OCI-LY7 (cell line): ENCODE measurements around the gene RSKR. TPM values are rescaled to one million over a fixed set of nuclear protein-coding genes. Genes with fewer than 3 reads are reported as not detected.
A peak's percentile ranks its signal among the peaks of the same experiment; 100 is the strongest.

Experiments
- BruUV-seq: library from RNA; stranded (reverse); fragments of 400-500 nt; replicated peaks from 2 replicates; lab custom pipeline; 2021; lab: Mats Ljungman, UMichigan
- CTCF ChIA-PET: fragments of 300-600 bp; sonication (Branson Sonifier 250); formaldehyde crosslinking; loops from one replicate; lab custom pipeline; 2022; ENCODE audit warnings: antibody characterized with exemption; ENCODE audit not compliant: unreplicated experiment; lab: Charles Lee
- POLR2A ChIA-PET: fragments of 300-600 bp; sonication (Branson Sonifier 250); formaldehyde crosslinking; loops from one replicate; lab custom pipeline; 2022; ENCODE audit warnings: antibody characterized with exemption; lab: Charles Lee
- DNase-seq: peaks from one replicate; pipeline ENCODE4 v3.0.0-alpha.2; 2015; ENCODE audit warnings: low spot score
- H2AFZ ChIP-seq: fragments of 200-600 bp; sonication (generic), shearing (Covaris generic); 2 replicates; pipeline ENCODE4 v1.6.1; 2014; ENCODE audit warnings: mild to moderate bottlenecking, antibody characterized with exemption, low read length, moderate library complexity
- H3K27ac ChIP-seq: fragments of 200-600 bp; sonication (generic); 2 replicates; pipeline ENCODE4 v1.5.1; 2014; ENCODE audit warnings: mixed run types, low read depth, mild to moderate bottlenecking, moderate library complexity, low read length, inconsistent platforms; ENCODE audit not compliant: poor library complexity, severe bottlenecking
- H3K36me3 ChIP-seq: fragments of 200-600 bp; sonication (generic); 2 replicates; pipeline ENCODE4 v1.6.1; 2014; ENCODE audit warnings: mild to moderate bottlenecking, antibody characterized with exemption, low read length, moderate library complexity, mixed read lengths; ENCODE audit not compliant: insufficient read depth
- H3K4me1 ChIP-seq: fragments of 200-600 bp; sonication (generic); 2 replicates; pipeline ENCODE4 v1.5.1; 2014; ENCODE audit warnings: mild to moderate bottlenecking, low read length; ENCODE audit not compliant: insufficient read depth, poor library complexity, severe bottlenecking
- H3K4me2 ChIP-seq: fragments of 200-600 bp; sonication (generic); 2 replicates; pipeline ENCODE4 v1.6.1; 2014; ENCODE audit warnings: mild to moderate bottlenecking, low read length
- H3K4me3 ChIP-seq: fragments of 200-600 bp; sonication (generic); 2 replicates; pipeline ENCODE4 v1.5.1; 2014; ENCODE audit warnings: mild to moderate bottlenecking, low read depth, low read length; ENCODE audit not compliant: poor library complexity, severe bottlenecking
- H3K79me2 ChIP-seq: fragments of 200-600 bp; sonication (generic); 2 replicates; pipeline ENCODE4 v1.6.1; 2016; ENCODE audit warnings: low read depth, mild to moderate bottlenecking, low read length, moderate library complexity, mixed read lengths; ENCODE audit not compliant: insufficient read depth
- H3K9me2 ChIP-seq: fragments of 200-600 bp; sonication (generic); 2 replicates; pipeline ENCODE4 v1.6.1; 2016; ENCODE audit warnings: mild to moderate bottlenecking, low read length, mixed read lengths; ENCODE audit not compliant: insufficient read depth
- H3K9me3 ChIP-seq: fragments of 200-600 bp; sonication (generic); 2 replicates; pipeline ENCODE4 v1.6.1; 2014; ENCODE audit warnings: mild to moderate bottlenecking, mixed run types, low read length, mixed read lengths
- H4K20me1 ChIP-seq: fragments of 200-600 bp; sonication (generic); 2 replicates; pipeline ENCODE4 v1.6.1; 2014; ENCODE audit warnings: mild to moderate bottlenecking, antibody characterized with exemption, low read length, moderate library complexity, mixed read lengths; ENCODE audit not compliant: insufficient read depth
- CTCF ChIP-seq: fragments of 200-600 bp; sonication (generic); conservative IDR thresholded peaks from 2 replicates; pipeline ENCODE4 v1.5.1; 2014; ENCODE audit warnings: mild to moderate bottlenecking, antibody characterized with exemption, low read length, moderate library complexity, mixed read lengths
- EZH2phosphoT487 ChIP-seq: fragments of 200-600 bp; sonication (generic); IDR thresholded peaks from 2 replicates; pipeline ENCODE4 v1.6.1; 2018; ENCODE audit warnings: low read depth, borderline replicate concordance, mild to moderate bottlenecking, mixed run types, antibody characterized with exemption, low read length, moderate library complexity, mixed read lengths
- intact Hi-C: fragments of 100-400 bp; cut with micrococcal nuclease; formaldehyde crosslinking; loops from one replicate; pipeline ENCODE4 v1.10.0; 2022; ENCODE audit not compliant: unreplicated experiment
- total RNA-seq, 2 experiments: library from RNA; depleted of rRNA in 1 of 2; stranded (reverse); fragments of >200 nt in 1 of 2; shearing (Covaris generic) in 1 of 2; gene quantifications; 2 replicates each; pipeline ENCODE4 v1.2.3, GENCODE V29; 2014 to 2022

Gene RSKR
- total RNA-seq, 2 experiments from 2014 or later = 30.4 to 59.6 TPM

DNA sequence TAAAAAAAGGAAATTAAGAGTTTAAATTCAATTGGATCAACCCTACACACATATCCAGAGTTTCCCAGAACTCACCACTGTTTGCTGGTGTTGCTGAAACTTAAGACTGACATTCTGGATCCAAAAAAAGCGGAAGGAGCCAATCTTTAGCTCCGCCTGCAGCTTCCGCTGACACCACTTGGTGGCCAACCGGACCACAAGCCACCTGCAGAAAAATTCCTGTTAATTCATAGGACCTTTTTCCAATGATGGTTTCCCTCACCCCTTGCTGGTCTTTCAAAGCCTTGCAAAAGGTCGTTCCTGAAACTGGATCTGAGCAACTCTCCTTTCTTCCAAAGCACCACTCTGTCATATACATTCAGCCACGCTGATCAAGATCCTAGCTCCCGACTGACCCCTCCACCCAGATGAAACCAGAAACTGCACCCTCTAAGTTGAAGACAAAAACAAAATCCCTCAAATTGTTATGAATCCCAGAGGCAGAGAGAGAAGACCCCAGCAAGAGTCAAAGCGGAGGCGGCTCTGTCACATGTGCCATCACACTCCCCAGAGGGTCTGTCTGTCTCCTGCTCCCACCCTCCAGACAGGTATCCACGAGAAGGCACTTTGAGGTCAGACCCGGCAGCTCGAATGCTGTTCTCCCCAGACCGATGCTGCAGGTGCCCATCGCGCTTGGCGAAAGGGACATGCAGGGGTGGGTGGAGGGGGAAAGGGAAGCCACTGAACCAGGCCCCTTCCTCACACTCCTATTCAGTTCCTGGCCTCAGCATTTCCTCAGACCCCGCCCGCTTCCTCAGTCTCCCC lies 30.2 kb upstream of the RSKR start:
- peak overlapping the region; percentile 76 for H3K4me2 ChIP-seq
- peak overlapping the region; percentile 70 for H3K27ac ChIP-seq
- peak; percentile 74 for DNase-seq
- TF ChIP-seq EZH2phosphoT487 (no peak), CTCF (peak; percentile 80)
- H3K9me2 ChIP-seq = no peaks in the 10 kb centered on the region
- POLR2A ChIA-PET = interaction anchor here (0.7 to 3.3 kb wide), 10 partner anchors 10 to 1012 kb away, joined by 3 to 17 read pairs (median 3); partner anchors contain the start of genes ALDOC, SDF2 and SUPT6H
- H4K20me1 ChIP-seq = peaks cover 9% of the 10 kb centered on the region; the same call in 1 of the 2 replicates
- H3K4me3 ChIP-seq = peak overlapping the region; percentile 95
- H3K36me3 ChIP-seq = peaks cover 64% of the 10 kb centered on the region
- intact Hi-C loops = no loop called here
- CTCF ChIA-PET = interaction anchor here (0.9 to 2.3 kb wide), 3 partner anchors 18 to 34 kb away, joined by 3 to 13 read pairs (median 3); partner anchors contain the start of genes SDF2 and SUPT6H
- H3K4me1 ChIP-seq = peaks cover 32% of the 10 kb centered on the region
- no peaks in the 10 kb centered on the region for H3K9me3 ChIP-seq
- no TSS peak for BruUV-seq
- H3K79me2 ChIP-seq = peaks cover 37% of the 10 kb centered on the region
- H2AFZ ChIP-seq = peak overlapping the region; percentile 61; the same call in 1 of the 2 replicates

- CTCF ChIA-PET = no interaction called here
- no peak for TF ChIP-seq EZH2phosphoT487
- TF ChIP-seq CTCF = no peak
- Histone ChIP-seq H3K27ac (no peak overlapping the region), H3K4me2 (no peak overlapping the region), H3K4me3 (no peak overlapping the region), H4K20me1 (peaks cover 9% of the 10 kb centered on the region; the same call in 1 of the 2 replicates), H3K4me1 (peaks cover 23% of the 10 kb centered on the region), H3K36me3 (peaks cover 72% of the 10 kb centered on the region), H3K9me2 (no peaks in the 10 kb centered on the region), H3K9me3 (no peaks in the 10 kb centered on the region), H2AFZ (no peak overlapping the region), H3K79me2 (peaks cover 37% of the 10 kb centered on the region)
- POLR2A ChIA-PET = interaction anchor here (0.5 to 0.7 kb wide), 3 partner anchors 8 to 173 kb away, joined by 4 to 5 read pairs (median 4); partner anchors contain the start of gene PROCA1
- BruUV-seq = no TSS peak
- intact Hi-C loops = no loop called here
- DNase-seq = no peak
Measured at GRCh38 chr17:28641579-28641978, 27.6 kb upstream of the RSKR start.
